Mucosa of descending colon (tissue), 3 donors: ENCODE data around the gene CDRT4. TPM values are rescaled to one million over a fixed set of nuclear protein-coding genes. Genes with fewer than 3 reads are reported as not detected.

Source experiments
- ATAC-seq: fragments of 200-7000 bp; cut with Tn5 transposase; one replicate; pipeline ENCODE4 v1.9.1; 2020; ENCODE audit warnings: mild to moderate bottlenecking, moderate library complexity
- DNase-seq, 3 donors: peaks; one replicate each; pipeline ENCODE4 v3.0.0-alpha.2; 2020
- H3K36me3 ChIP-seq: fragments of 200-600 bp; one replicate; pipeline ENCODE4 v1.8.0; 2021; ENCODE audit warnings: low read depth, mild to moderate bottlenecking
- H3K4me1 ChIP-seq: fragments of 200-600 bp; one replicate; pipeline ENCODE4 v1.8.0; 2021; ENCODE audit warnings: low read depth, mild to moderate bottlenecking
- H3K4me3 ChIP-seq: fragments of 200-600 bp; one replicate; pipeline ENCODE4 v1.8.0; 2021; ENCODE audit warnings: mild to moderate bottlenecking
- H3K9me3 ChIP-seq: fragments of 200-600 bp; one replicate; pipeline ENCODE4 v1.8.0; 2021; ENCODE audit warnings: mild to moderate bottlenecking
- CTCF ChIP-seq: fragments of 200-600 bp; IDR thresholded peaks from one replicate; pipeline ENCODE4 v1.8.0; 2022; ENCODE audit warnings: antibody characterized with exemption, mild to moderate bottlenecking
- intact Hi-C, 2 donors: fragments of 100-400 bp; cut with DNase I in 1 of 2; cut with micrococcal nuclease in 1 of 2; formaldehyde crosslinking; loops; one replicate each; pipeline versions ENCODE4 v1.11.0 to v1.11.1; 2022; cut with DNase I, micrococcal nuclease
- total RNA-seq, 3 donors: library from RNA; stranded (reverse); fragmentation: NEBNext Ultra II Directional in 2 of 3; extraction: Animal tissue kit (Norgen Biotek cat#: 25700) in 2 of 3; gene quantifications; one replicate each; pipeline versions ENCODE4 v1.2.1 to v1.2.4, GENCODE V29; 2021 to 2023
- donor health status: DM: no; HTN: no; CAD: no; lungs with moderate emphysema.
- donor health status: DM: no; HTN: no; CAD: no.
- donor health status: DM: no; HTN: yes; CAD: no.

The CDRT4 gene
- total RNA-seq, 3 donors from 2014 or later, result 4.8 to 17.5 (median 5.7) TPM

GRCh38 chr17:15388356-15389041 lies 78.9 kb downstream of the CDRT4 start:
- H3K4me3 ChIP-seq, result no peak overlapping the region
- H3K36me3 ChIP-seq, result no peaks in the 10 kb centered on the region
- ATAC-seq (no peak), DNase-seq (no peak)
- H3K4me1 ChIP-seq, result no peaks in the 10 kb centered on the region
- TF ChIP-seq CTCF, result no peak
- intact Hi-C loops, result no loop called here
- H3K9me3 ChIP-seq, result no peaks in the 10 kb centered on the region

GRCh38 chr17:15386083-15386482 lies 81.3 kb downstream of the CDRT4 start:
- Histone ChIP-seq H3K4me3 (no peak overlapping the region), H3K4me1 (no peaks in the 10 kb centered on the region), H3K9me3 (no peaks in the 10 kb centered on the region), H3K36me3 (no peaks in the 10 kb centered on the region)
- intact Hi-C loops, result no loop called here
- ATAC-seq (no peak), DNase-seq (no peak)
- no peak for TF ChIP-seq CTCF

Other genes with a start within 250 kb of the CDRT4 start
- 100 to 1,000 TPM in 1 of 3 donors, 10 to 100 TPM in 2; 16.7 to 149 (median 54.2) TPM for gene PMP22, start 202.3 kb downstream of the CDRT4 start, total RNA-seq
- under 1 TPM in 2 of 3 donors, not detected in 1; 0.60 to 0.69 TPM for gene TEKT3, start 126.0 kb downstream of the CDRT4 start, total RNA-seq
- 10 to 100 TPM in 2 of 3 donors, 1 to 10 TPM in 1; 9.7 to 25.0 (median 14.0) TPM for gene TVP23C, start 95.9 kb upstream of the CDRT4 start, total RNA-seq
- gene FBXW10B, start 152.1 kb upstream of the CDRT4 start, total RNA-seq, result 1 to 10 TPM in 1 of 3 donors, under 1 TPM in 2; 0.75 to 1.3 (median 0.82) TPM
- 10 to 100 TPM; 20.1 to 22.8 (median 21.9) TPM for gene TRIM16, start 216.7 kb upstream of the CDRT4 start, total RNA-seq
- 10 to 100 TPM in 2 of 3 donors, 1 to 10 TPM in 1; 6.0 to 21.6 (median 10.2) TPM for gene ZNF286A, start 232.1 kb upstream of the CDRT4 start, total RNA-seq